NT2/D1 (cell line): ENCODE measurements around the gene RAB8A.

ENCODE experiments used
- SUZ12 ChIP-seq: IDR thresholded peaks from 2 replicates; pipeline ENCODE4 v1.6.1; 2011; ENCODE audit not compliant: insufficient read length, insufficient read depth; ENCODE audit errors: extremely low read depth
- YY1 ChIP-seq: IDR thresholded peaks from 2 replicates; pipeline ENCODE4 v1.6.1; 2011; ENCODE audit not compliant: insufficient read length, insufficient read depth
- ZNF274 ChIP-seq: IDR thresholded peaks from 2 replicates; pipeline ENCODE4 v1.6.1; 2011; ENCODE audit warnings: mild to moderate bottlenecking, low read depth, low read length

- TF ChIP-seq YY1 = no peak
- no peak for TF ChIP-seq SUZ12
- no peak for TF ChIP-seq ZNF274
These were observed 43.4 kb downstream of the RAB8A start for GRCh38 chr19:16155128-16155527.
